ENCODE results near the gene TRABD. TPM values are rescaled to one million over a fixed set of nuclear protein-coding genes. Genes with fewer than 3 reads are reported as not detected.

The TRABD gene
- total RNA-seq, 3 donors from 2014 or later: 17.3 to 35.7 (median 28.2) TPM

GRCh38 chr22:50248196-50249081, 62.7 kb downstream of the TRABD start:
- Histone ChIP-seq H3K4me1 (peaks cover 17 to 18% of the 10 kb centered on the region in 2 donors), H3K4me3 (no peak overlapping the region), H3K9me3 (no peaks in the 10 kb centered on the region), H3K27me3 (no peaks in the 10 kb centered on the region), H3K27ac (no peak overlapping the region), H3K36me3 (no peaks in the 10 kb centered on the region)
- TF ChIP-seq CTCF (IDR thresholded peaks at IDR 0.05) (no peak), POLR2AphosphoS5 (IDR thresholded peaks at IDR 0.05) (no peak), POLR2A (IDR thresholded peaks at IDR 0.05) (no peak)
- no peak for DNase-seq (ENCODE audit: low spot score in 2 of 2)
- intact Hi-C loops (cut with DNase I; ENCODE audit: low total_unique reads): no loop called here

Other genes starting within 250 kb of the TRABD start
- 10 to 100 TPM; 63.0 to 92.1 (median 87.1) TPM for gene PIM3, start 225.1 kb upstream of the TRABD start, total RNA-seq
- not detected for gene IL17REL, start 173.1 kb upstream of the TRABD start, total RNA-seq
- gene TTLL8, start 127.6 kb upstream of the TRABD start, total RNA-seq: not detected
- gene MLC1, start 100.5 kb upstream of the TRABD start, total RNA-seq: under 1 TPM in 1 of 3 donors, not detected in 2; 0.15 TPM
- gene MOV10L1, start 95.9 kb upstream of the TRABD start, total RNA-seq: under 1 TPM; 0.16 to 0.44 (median 0.33) TPM
- 1 to 10 TPM in 2 of 3 donors, under 1 TPM in 1; 0.64 to 2.0 (median 1.8) TPM for gene PANX2, start 15.2 kb upstream of the TRABD start, total RNA-seq
- gene SELENOO, start 15.1 kb downstream of the TRABD start, total RNA-seq: 10 to 100 TPM; 24.3 to 32.3 (median 31.8) TPM
- 10 to 100 TPM; 34.2 to 66.2 (median 59.6) TPM for gene TUBGCP6, start 59.1 kb downstream of the TRABD start, total RNA-seq
- 10 to 100 TPM; 22.9 to 35.7 (median 29.4) TPM for gene HDAC10, start 65.4 kb downstream of the TRABD start, total RNA-seq
- 1 to 10 TPM; 3.8 to 9.8 (median 5.3) TPM for gene MAPK12, start 75.8 kb downstream of the TRABD start, total RNA-seq
- 10 to 100 TPM in 2 of 3 donors, 1 to 10 TPM in 1; 5.7 to 16.5 (median 13.4) TPM for gene MAPK11, start 84.5 kb downstream of the TRABD start, total RNA-seq
- 100 to 1,000 TPM in 2 of 3 donors, 10 to 100 TPM in 1; 79.0 to 137 (median 122) TPM for gene PLXNB2, start 121.7 kb downstream of the TRABD start, total RNA-seq
- gene DENND6B, start 141.1 kb downstream of the TRABD start, total RNA-seq: 1 to 10 TPM; 1.8 to 6.9 (median 5.4) TPM
- 10 to 100 TPM; 48.3 to 54.1 (median 49.5) TPM for gene PPP6R2, start 157.4 kb downstream of the TRABD start, total RNA-seq

Data from breast epithelium (tissue), 4 donors.